Activated CD4-positive, alpha-beta T cell treated with anti-CD3 and anti-CD28 coated beads for 48 hours (primary cell): ENCODE data around the gene ACO1.

Experiments used
- DNase-seq: peaks from one replicate; pipeline ENCODE4 v3.0.0-alpha.2; 2020

Gene ACO1

DNA sequence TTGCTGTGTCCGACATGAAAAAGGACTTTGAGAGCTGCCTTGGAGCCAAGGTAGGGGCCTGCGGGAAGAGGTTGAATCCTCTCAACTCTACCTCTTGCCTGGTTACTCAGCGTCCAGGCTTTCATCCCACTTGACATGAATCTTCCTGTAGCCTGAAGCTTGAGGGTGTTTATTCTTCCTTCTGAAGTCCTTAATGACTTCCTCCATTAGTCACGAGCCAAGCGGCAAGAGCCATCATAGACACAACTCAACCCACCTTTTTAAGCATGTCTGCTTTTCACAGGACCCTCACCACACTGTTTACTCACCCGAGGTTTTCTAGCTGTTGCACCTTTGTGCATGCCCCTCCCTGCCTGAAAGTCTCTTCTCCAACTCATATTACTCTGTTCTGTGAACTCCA is 40.2 kb downstream of the ACO1 start:
- DNase-seq: no peak

- no peak for DNase-seq
Measured at GRCh38 chr9:32426278-32426939, 42.0 kb downstream of the ACO1 start.

DNA sequence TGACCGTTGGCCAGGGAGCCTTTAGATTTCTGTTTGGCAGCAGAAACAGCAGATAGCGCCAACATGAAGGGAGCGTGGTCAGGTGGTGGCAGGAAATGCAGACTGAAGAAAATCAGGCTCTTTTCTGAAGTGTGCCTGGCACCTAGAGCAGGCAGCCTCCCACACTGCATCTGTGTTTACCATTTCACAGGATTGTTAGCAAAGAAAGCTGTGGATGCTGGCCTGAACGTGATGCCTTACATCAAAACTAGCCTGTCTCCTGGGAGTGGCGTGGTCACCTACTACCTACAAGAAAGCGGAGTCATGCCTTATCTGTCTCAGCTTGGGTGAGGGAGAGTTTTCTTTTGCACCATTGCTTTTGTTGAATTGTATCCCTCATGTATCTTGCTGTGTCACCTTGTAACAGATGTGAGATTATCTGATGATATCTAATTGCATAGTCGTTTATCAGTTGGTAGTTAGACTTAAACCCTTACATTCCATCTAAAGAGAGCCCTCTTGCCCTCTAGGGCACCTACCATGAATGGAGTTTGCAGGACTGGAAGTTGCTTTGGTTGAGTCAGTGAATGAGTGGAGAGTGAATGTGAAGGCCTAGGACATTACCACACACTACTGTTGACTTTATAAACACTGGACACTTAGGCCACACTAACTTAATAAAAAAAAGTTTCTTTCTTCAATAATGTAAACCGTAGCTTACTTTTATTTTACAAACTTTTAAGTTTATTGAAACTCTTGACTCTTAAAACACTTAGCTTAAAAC is 42.8 kb downstream of the ACO1 start:
- no peak for DNase-seq

- no peak for DNase-seq
Measured at GRCh38 chr9:32430720-32431119, 46.3 kb downstream of the ACO1 start.

DNA sequence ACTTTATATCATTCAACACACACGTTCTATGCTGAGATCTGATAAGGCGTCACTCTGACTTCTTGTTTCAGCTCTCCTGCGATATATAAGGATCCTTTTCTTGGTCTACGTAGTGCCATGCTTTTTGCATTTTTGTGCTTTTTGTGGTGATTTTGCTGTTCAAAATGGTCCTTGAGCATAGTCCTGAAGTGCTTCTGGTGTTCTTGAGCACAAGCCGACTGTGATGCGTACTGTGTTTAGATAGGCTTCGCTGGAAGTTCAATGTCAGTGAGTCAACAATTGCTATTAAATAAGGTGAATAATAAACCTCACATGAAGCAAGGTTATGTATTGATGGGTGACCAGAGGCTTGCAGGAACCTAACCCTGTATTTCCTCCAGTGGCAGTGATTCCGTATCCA is 46.8 kb downstream of the ACO1 start:
- DNase-seq: no peak

DNA sequence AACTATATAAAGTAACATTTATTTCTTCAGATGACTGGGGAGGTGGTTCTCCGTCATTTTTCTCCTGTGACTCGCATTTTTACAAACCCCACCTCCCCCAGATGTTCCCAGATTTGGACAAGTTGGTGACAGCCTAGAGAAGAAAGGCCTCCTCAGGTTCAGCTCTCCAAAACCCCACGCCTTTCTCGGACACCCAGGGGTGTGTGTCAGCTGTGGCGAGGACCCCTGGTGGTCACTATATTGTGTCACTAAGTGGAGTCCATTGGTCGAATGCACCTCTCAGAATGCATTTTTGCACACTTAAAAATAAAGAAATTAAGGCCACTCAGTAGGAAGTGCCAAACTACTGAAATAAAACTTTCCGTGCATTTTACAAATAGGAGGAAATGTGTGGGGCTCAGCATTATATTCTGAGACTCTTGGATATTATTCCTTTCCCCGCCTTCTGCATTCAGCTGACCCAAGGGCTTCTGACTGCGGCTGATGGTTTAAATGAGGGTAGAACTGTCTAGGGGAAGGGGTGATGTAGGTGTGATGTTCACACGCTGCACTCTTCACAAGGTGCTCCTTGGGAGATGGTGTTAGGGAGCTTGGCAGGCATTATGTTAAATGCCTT is 47.6 kb downstream of the ACO1 start:
- peak; percentile 39 for DNase-seq

- no peak for DNase-seq
Measured at GRCh38 chr9:32434892-32435291, 50.4 kb downstream of the ACO1 start.

GRCh38 chr9:32441678-32442077 is 57.2 kb downstream of the ACO1 start:
- DNase-seq: no peak

DNA sequence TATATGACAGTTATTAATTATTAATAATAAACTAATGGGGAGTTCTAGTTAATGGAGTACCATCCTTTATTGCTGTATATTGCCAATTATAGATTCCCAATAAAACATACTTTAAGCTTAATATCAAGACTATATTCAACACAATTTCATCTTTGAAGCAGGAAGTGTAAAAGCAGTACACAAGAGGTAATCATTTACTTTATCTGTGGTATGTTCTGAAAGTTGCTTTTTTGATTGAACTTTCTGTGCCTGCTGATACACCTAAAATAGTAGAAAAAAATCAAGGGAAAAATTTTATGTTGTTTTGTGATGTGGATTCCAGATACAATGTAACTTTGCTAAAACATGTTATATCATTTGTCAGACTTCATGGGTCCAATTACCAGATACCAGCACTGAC is 58.0 kb downstream of the ACO1 start:
- DNase-seq: no peak

DNA sequence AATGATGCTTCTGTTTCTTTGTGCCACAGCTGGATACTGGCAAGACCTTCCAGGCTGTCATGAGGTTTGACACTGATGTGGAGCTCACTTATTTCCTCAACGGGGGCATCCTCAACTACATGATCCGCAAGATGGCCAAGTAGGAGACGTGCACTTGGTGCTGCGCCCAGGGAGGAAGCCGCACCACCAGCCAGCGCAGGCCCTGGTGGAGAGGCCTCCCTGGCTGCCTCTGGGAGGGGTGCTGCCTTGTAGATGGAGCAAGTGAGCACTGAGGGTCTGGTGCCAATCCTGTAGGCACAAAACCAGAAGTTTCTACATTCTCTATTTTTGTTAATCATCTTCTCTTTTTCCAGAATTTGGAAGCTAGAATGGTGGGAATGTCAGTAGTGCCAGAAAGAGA is 65.5 kb downstream of the ACO1 start:
- DNase-seq: no peak

DNA sequence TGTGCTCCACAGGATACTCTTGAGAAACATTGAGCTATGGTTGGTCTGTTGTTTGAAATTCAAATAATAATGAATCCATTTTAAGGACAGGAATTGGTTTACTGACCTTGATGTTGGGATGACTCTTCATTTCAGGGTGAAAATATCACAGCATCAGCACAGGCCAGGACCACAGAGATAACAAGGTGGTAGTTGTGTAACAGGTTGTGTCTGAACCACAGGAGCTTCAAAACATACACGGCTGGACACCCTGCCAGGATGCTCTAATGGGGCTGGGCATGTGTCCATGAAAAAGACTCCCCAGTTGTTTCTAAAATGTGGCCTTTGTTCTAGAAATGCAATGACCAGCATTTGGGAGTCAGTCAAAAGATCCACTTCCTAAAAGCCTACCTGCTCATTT is 69.8 kb downstream of the ACO1 start:
- DNase-seq: no peak

- no peak for DNase-seq
Measured at GRCh38 chr9:32455738-32456137, 71.3 kb downstream of the ACO1 start.

DNA sequence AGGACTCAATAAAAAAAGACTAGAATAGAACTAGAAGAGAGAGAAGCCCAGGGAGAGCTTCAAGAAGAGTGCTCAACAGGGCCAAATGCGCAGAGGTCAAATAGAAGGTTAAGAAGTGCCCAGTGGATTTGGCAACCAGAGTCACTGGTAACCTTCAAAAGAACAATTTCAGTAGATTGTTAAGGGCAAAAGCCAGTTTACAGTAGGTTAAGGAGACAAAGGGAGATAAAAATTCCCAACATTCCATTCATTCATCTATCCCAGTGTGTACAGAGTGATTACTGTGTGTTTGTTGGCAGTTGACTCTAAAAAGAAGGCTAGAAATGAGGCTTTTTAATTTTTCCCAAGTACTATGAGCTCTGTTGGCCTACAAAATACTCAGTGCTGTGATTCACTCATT is 72.1 kb downstream of the ACO1 start:
- DNase-seq: no peak

DNA sequence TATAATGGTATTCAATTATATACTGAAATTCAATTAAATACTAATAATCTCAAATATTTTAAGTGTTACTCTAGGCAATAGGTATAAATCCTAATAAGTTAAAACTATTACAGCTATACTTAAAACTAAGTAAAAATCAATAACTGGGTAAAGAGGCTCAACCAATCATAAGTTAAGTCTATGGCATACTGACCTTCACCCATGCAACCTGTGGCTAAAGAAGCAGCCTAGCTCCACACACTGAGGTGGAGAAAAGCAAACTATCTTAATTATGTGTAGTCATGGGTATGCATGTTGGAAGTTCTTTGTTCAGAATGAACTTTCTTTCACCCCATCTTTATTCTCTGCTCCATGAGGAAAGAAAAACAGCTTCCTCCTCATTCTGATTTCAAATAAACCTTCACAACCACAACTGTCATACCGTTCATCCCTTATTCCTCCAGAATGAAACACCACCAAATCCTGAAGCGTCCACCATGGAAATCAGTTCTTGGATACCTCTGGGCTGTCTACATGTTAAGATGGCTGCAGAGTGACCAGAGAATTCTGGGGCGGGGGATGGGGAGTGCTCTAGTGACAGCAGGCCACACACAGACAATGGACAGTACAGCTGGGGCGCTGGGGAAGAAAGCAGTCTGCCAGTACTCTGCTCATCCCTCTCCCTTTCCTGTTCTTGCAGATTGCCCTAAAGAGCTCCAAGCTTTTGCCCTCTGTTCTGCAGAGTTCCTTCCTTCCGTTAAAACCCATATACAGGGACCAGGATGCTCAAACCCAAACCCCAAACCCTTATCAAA is 79.3 kb downstream of the ACO1 start:
- no peak for DNase-seq

DNA sequence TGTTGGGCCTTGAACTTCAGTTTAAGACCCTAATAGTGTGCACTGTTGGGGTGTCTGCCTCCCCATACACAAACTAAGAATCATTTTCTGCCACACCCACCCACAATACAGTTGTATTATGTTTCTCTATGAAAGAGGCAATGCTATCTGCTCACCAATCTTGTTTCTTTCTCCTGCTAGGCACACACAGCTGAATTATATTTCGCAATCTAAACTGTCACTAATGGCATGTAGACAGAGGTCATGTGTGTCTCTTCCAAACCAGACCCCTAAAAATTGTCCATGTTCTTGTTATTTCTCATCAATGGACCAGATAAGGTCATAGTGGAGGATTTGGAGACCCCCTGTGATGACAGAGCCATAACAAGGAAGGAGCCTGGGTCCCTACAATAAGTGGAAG is 84.3 kb downstream of the ACO1 start:
- no peak for DNase-seq

- no peak for DNase-seq
Measured at GRCh38 chr9:32472344-32472743, 87.9 kb downstream of the ACO1 start.

GRCh38 chr9:32483343-32483742 is 98.9 kb downstream of the ACO1 start:
- DNase-seq: no peak

- DNase-seq: no peak
Measured at GRCh38 chr9:32486839-32487562, 102.6 kb downstream of the ACO1 start.

GRCh38 chr9:32487981-32488380 is 103.5 kb downstream of the ACO1 start:
- DNase-seq: no peak

DNA sequence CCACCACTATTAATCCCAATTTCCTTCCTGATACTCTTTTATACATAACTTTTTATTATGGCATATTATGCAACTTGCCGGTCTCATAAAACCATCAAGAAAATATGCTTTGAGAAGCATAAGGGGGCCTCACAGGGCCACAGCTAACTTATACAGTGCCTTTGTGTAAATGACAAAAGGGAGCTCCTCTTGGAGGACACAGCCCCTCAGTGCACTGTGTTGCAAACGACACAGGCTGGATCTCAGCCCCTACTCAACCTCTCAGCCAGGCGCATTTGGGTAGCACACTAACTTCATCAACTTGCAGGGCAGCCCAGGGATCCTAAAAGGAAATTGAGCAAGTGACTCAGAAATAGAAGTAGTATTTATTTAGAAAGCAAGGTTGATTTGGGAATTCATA is 106.2 kb downstream of the ACO1 start:
- DNase-seq: no peak

DNA sequence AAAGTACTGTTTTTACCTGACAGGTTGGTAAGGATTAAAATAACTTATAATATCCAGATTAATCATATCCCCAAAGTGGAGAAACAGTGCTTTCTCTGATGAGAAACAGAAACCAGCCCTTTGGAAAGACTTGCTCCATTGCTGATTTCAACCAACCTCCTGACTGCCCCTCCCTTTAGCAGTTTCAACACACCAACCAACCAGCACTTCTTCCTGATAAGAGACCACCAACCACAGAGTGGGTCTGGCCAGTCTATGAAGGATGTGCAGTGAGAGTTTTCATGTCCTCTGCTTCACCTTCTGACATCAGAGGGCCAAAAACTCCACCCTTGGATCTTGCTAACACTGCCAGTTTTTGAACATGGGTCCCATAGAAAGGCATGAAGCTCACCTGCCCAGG is 113.5 kb downstream of the ACO1 start:
- DNase-seq: no peak

GRCh38 chr9:32500768-32501167 is 116.3 kb downstream of the ACO1 start:
- no peak for DNase-seq

- DNase-seq: no peak
Measured at GRCh38 chr9:32501868-32502267, 117.4 kb downstream of the ACO1 start.
